Epidermal melanocyte (primary cell): ENCODE results near the gene TJP1.
"Not testable (repeated sequence)": the region's sequence is repeated elsewhere in the genome, so short reads cannot be mapped to it uniquely, and the experiment has no call there.

Experiments used
- DNase-seq: peaks from one replicate; pipeline ENCODE4 v3.0.0; 2011; ENCODE audit warnings: low spot score; ENCODE audit not compliant: insufficient read length

Gene TJP1

DNA sequence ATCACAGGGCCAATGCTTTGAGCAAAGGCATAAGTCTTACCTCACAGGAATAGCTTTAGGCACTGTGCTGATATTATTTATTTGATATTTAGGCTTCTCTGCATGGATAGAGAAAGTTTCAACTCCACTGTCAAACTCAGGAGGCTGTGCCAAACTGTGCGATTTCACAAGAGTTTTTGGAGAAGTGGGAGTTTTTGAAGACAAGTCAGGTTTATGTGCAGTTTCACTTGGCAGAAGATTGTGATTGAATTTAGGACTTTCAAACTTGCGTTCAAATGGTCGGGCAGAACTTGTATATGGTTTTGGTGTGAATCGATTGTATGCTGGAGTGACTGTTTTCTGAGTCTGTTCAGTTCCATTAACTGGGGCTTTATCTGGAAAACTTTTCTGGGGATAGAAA, 113.7 kb downstream of the TJP1 start:
- no peak for DNase-seq

DNA sequence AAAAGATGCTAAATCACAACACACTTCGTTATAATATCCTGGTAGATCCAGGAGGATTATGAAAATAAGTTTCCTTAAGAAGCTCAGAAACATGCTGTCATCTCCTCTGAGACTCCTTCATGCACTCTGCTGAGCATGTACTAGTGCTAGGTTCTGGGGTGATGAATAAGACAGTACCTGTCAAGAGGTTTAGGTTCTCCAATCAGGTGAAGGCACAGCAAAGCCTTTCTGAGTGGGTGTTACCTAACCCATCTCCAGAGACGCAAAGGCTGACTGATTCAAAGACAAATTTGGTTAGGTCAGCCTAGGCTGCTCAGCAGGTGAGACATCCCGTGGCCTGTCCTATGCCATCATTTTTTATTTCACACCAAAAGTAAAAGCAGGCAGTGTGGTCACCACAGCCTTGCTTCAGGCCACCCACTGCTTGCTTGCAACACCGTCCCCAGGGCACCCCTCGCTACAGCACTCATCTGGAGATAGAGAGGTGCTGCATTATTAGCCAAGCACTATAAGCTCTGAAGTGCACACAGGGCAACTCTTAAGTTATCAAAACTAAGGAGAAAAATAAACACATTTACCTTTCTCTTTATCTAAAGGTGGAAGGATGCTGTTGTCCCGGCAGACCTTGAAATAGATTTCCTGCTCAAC, 117.2 kb downstream of the TJP1 start:
- DNase-seq, result no peak

DNA sequence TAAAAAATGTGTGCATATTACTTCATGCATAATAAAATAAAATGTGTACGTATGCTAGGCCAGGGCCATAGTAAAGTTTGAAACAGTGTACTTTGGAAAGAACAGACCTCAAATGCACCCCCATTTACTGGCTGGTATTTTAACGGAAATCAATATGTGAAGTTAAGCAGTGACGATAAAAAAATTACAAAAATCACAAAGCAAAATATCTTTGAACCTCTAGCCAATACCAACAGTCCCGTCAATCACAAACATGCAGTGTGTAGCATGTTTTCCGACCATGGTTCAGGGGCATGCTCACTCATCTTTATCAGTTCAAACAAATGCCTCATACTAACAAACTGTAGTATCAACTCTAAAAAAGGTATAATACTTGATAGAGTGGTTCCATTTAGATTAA, 121.1 kb downstream of the TJP1 start:
- DNase-seq, result no peak

DNA sequence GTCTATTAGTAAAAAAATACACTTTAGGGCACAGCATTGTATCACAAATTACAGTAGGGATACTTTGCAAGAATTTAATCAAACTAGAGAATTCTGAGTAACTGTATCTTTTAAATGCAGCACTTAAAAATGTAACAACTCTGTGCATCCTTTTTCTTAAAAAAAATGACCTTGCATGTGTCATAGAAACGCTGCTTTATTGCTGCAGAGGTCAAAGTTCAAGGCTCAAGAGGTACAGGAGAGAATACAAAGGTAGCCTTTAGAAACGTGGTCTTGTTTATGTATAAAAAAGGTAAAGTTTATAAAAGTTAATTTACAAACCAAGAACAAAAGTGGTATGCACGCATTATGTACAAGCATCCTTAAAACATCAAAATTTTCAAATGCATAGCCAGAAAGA, 122.0 kb downstream of the TJP1 start:
- no peak for DNase-seq

DNA sequence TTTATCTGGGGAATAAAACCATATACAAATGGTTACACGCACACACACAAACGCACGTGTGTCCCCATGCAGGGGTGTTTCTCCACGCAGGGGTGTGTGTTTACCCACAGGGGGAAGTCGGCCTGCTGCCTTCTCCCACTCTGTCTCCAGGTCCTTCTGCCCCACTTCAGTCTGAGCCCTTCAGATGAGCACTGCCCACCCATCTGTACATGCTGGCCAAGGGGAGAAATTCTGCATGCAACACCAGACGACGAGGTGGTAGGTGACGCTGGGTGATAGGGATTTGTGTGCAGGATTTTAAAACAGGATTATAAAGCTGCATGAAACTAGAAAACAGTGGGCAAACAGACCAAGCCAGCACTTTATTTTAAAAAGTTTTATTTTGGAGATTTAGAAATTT, 122.5 kb downstream of the TJP1 start:
- DNase-seq, result no peak

DNA sequence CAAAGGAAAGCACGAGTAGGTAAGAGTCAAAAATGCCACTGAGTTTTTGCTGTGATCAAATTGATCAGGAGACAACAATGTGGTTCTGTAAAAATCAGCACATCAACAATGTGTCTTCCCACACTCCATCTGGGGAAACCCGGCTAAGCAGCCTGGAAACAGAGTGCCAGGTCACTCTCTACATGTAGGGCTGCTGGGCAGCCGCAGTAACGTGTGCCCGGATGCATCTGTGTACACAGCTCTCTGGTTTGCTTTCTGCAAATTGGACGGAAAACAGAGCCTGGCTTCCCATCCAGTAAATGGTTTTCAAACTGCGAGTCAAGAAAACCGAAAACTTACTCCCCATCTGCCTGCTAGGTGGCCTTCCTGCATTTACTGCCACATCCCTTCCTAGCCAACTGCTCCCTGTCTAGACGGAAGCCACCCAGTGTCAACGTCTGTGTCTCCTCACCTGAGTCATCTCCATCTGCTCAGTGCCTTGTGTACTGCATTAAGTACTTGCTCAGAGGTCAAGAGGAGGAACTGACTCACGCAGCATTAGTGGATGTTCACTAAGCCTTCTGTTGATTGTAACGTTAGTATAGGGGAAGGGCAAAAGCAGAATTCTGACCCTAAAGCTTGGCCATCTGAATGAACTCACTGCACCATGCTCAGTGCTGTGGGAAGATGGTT, 124.1 kb downstream of the TJP1 start:
- no peak for DNase-seq

DNA sequence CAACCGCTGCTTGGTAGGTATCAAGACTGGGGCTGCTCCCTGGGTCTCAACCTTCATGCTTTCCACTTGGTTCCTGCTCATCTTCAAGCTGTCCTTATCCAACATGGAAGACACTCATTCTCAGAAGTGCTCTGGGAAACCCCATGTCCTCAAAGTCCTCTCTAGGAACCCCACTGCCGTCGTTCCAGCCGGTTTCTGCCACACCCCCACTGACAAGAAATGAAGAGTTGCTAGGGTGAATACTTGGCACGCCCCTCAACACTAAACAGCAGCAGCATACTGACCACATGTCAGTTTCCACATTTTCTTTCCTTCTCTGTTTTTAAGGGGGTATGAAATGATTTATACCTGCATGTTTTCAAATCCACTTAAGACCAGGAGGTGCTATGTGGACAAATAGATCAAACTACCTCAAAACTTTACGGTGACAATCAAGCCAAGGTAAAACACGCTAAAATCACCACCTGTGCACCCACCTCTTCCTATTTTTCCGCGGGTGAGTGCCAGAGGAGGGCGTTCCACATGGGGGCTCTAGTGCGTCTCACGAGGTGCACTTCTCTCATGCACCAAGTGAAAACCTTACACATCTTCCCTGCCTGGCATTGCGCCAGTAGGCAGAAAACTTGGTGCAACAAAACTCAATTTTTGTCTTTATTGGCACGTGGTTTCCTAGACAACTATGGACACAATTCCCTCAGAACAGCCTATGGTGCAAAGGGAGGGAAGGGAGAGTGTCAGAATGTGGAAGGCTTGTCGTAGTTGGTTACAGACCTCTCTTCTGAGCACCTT, 125.1 kb downstream of the TJP1 start:
- no peak for DNase-seq

DNA sequence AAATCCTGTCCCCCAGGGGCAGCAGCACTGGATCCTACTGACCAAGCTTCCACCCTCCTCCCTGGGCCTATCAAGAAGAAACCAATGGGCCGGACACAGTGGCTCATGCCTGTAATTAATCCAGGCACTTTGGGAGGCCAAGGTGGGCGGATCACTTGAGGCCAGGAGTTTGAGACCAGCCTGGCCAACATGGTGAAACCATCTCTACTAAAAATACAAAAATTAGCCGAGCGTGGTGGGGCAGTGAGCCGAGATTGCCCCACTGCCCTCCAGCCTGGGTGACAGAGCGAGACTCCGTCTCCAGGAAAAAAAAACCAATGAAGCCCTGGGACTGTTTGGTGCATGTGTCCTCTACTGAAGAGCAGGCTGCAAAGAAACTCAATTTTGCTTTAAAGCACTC, 125.8 kb downstream of the TJP1 start:
- DNase-seq, result not testable (repeated sequence)

DNA sequence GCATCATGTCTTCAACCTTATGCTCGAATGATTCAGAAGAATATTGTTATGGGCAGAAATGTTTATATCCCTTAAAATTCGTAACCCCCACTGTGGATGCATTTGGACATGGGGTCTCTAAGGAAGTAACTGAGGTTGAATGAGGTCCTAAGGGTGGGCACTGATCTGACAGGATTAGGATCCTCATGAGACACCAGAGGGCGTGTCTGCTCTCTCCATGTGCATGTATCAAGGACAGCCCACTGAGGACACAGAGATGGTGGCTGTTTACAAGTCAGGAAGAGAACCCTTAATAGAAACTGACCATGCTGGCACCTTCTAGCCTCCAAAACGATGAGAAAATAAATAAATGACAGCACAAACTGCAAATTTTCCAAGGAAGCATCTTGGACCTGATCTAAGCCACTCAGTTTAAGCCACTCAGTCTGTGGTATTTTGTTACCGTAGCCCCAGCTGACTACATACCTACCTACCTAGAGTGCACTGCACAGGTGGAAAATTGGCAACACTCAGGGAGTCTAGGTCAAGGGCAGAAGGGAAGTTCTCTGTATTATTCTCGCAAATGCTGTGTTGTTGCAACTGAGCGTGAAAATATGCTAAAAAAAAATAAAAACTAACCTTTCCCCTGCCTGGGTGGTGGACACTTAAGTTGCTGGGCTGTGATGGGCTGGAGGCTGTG, 126.6 kb downstream of the TJP1 start:
- DNase-seq, result no peak

DNA sequence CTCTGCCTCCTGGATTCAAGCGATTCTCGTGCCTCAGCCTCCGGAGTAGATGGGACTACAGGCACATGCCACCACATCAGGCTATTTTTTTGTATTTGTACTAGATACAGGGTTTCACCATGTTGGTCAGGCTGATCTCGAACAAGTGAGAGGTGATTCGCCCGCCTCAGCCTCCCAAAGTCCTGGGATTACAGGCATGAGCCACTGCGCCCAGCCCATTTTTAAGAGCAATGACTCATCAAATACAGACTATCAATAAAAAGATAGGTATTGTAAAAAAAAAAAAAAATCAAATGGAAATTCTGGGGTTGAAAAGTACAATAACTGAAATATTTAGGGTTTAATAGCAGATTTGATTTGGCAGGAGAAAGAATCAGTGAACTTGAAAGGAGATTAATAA, 129.0 kb downstream of the TJP1 start:
- DNase-seq, result no peak

DNA sequence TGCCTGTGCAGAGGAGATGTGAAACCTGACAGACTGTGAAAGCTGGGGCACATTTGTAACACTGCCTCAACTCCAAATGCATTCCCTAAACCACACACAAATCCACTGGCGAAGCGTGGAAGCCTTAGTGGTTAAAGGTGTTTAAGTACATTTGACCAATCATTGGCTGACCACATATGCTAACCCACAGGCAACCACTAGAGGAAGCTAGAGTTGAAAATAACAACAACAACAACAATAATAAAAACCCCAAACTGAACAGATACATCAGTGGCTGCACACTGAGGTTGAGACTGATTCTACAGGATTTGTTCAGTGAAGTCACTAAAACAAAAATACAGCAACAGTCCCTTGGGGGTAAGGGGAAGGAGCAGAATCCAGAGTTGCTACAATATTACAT, 129.7 kb downstream of the TJP1 start:
- no peak for DNase-seq

DNA sequence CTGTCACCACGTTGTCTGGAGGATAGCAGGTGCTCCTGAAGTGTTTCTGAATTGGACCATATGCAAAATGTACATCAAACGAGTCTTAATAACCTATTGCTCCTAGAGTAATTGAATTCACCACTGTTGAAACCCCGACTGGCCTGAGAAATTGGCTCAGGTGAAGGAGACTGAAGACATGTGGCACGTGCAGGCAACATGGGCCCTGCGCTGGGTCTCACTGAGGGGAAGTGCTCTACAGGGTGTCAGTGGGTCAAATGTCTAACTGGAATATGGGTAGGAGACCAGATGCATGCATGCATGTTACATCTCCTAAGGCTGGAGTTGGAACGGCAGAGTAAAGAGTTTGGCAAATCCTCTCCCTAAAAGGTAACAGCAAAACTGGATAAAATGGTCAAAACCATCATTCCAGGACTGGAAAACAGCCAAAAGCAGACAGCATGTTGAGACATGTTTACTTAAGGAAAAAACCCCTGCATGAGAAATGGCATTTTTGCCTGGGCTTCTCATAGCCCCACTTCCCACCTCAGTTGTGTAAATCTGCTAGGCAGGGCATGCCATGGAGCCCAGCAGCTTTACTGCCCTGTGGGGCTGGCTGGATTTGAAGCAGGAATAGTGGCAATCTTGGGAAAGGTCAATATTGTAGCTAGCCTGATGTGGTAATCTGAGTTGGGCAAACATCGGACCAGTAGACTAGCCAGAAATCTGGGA, 131.3 kb downstream of the TJP1 start:
- DNase-seq, result no peak

DNA sequence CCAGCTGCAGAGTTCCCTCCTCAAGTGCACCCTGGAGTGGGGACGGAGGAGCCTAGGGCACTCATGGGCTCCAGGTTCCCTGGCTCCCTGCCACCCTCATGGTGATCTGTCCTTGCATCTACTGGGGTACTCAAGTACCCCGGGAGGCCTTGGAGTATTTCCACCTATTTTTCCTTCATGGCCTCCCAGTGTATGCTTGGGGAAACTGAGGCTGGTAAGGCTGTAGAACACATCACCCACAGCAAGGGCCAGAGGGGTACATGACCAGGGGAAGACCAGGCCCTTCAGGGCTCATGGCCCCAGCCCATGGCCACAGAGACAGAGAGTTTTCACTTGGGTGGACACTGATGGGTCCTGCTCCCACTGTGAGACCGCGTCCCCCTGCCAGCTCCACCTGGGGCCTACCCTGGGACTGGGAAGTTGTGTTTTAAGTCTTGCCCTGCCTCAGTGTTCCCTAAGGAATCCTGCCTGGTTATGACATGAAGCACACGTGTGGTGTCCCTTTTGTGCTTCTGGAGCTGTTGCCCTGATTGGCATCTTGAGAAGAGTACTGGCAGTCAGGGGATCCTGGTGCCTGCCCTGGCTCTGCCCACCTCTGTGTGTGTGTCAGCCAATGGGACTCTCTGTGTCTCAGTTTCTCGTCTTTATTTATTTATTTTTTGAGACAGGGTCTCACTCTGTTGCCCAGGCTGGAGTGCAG, 132.8 kb downstream of the TJP1 start:
- no peak for DNase-seq

DNA sequence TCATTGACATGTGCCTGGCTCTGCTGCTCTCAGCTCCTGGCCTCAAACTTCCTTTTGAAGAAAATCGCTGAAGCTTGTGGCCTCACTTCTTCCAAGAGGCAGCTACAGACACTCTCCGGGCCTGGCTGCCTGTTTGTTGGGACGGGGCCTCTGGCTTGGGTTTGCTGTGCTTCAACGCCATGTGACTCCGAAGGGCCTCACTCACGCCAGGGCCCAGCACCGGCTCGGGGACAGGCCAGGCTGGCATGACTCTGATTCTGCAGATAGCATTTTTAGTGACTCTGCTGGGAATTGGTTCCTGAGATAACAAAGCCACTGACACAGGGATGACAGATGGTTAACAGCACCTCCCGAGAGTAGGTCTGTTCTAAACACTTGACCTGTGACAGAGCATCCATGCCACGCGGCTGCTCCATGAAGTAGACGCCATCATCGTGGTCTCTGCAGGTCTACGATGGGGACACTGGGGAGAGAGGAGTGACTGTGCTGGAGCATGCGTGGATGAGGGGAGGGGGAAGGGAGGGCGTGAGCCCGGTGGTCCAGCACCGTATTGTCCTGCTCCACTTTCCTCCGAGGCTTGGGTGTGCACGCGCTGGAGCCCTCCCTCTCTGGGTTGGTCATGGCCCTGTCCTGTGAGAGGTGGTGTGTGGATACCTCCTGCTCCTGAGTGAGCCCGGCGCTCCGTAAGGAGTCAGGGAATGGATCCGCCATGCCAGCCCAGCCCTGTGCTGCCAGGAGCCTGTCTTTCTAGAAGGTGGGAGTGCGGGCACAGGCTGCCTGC, 133.6 kb downstream of the TJP1 start:
- DNase-seq, result no peak

DNA sequence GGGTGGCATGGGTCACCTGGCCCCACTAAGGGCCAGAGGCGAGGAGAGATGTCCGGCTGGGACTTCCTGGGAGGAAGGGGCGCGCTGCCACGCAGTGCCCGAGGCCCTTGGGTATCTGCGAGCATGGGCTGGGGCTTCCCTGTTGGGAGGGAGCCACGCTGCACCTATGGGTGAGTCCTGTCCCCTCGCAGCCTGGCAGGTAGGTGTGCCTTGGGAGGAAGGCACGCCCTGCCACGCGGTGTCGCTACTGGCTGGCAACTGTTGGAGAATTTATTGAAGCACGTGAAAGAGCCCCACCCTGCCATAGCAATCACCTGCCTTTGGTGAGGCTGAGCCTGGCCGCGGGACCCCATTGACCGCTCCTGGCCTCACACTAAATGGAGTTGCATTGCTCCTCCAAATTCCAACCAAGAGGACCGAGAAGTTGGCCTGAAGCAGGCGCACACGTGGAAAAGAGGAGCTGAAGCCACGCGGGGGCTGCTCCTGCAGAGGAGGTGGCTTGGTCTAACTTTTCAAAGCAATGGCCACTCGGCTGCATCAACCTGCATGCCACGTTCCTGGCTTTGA, 134.2 kb downstream of the TJP1 start:
- DNase-seq, result no peak

DNA sequence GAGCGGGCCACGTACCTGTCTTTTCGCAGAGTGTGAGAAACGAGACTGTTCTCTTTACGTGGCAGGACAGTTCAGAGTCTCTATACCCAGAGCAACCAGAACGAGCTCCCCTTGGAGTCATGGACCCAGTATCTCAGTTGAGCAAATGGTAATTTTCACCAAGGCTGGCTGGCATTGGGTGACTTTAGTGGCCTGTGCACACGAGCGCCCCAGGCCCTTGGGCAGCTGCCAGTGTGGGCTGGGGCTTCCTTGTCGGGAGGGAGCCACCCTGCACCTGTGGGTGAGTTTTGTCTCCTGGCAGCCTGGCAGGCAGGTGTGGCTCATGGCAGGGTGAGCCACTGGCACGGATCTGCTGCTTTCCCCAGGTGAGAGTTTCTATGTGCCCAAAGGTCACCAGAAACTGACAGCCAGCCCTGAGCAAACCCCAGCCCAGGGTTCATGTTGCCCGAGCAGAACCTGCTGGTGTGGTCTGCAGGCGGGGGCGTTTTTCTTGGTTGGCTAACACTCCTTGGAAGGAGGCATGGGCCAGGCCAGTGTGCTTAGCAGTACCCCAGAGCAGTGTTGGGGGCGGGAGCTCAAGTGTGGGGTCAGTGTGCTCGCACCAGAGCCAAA, 135.0 kb downstream of the TJP1 start:
- no peak for DNase-seq

DNA sequence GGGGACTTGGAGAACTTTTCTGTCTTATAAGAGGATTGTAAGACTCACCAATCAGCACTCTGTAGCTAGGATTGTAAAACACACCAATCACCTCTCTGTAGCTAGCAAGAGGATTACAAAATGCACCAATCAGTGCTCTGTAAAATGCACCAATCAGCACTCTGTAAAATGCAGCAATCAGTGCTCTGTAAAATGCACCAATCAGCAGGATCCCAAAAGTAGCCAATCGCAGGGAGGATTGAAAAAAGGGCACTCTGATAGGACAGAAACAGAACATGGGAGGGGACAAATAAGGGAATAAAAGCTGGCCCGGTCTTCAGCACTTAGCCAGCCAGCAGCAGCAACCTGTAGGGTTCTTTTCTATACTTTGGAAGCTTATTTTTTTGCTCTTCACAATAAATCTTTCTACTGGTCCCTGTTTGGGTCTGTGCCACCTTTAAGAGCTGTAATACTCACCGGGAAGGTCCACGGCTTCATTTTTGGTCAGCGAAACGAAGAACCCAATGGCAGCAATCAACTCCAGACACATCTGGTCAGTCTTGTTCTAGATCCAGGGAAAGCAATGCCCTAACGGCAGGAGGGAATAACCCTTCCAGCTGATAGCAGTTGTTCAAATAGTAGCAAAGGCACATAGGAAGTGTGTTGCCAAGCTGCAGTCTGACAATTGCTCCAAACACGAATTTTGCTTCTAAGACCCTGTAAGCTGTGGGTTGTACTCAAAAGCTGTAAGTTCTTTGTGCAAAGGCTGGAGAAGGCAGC, 135.6 kb downstream of the TJP1 start:
- no peak for DNase-seq

DNA sequence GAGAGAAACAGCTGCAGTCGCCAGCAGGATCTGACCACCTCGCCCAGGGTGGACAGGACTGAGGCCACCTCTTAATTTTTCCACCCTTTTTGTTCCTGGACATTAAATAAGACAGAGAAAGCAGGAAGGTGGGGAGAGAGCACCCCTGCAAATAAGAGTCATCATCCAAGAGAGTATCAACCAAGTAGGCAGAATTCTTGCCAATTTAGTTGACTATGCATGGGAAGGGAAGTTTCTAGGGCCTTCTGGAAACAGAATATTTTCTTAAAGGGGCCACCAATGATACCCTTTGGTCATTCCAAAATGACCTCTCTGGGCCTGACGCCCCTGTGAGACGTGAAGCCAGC, 136.2 kb downstream of the TJP1 start:
- no peak for DNase-seq
